T-helper 9 cell (primary cell): ENCODE data around the gene SLC17A6.

ENCODE experiments used
- DNase-seq: peaks from one replicate; pipeline ENCODE4 v3.0.0-alpha.2; 2020

SLC17A6 gene

GRCh38 chr11:22390283-22390655, 52.1 kb downstream of the SLC17A6 start:
- DNase-seq = no peak

- no peak for DNase-seq
Measured at GRCh38 chr11:22392561-22392960, 54.4 kb downstream of the SLC17A6 start.

- DNase-seq = no peak
Measured at GRCh38 chr11:22405377-22405776, 67.2 kb downstream of the SLC17A6 start.

- DNase-seq = no peak
Measured at GRCh38 chr11:22407267-22407666, 69.1 kb downstream of the SLC17A6 start.

DNA sequence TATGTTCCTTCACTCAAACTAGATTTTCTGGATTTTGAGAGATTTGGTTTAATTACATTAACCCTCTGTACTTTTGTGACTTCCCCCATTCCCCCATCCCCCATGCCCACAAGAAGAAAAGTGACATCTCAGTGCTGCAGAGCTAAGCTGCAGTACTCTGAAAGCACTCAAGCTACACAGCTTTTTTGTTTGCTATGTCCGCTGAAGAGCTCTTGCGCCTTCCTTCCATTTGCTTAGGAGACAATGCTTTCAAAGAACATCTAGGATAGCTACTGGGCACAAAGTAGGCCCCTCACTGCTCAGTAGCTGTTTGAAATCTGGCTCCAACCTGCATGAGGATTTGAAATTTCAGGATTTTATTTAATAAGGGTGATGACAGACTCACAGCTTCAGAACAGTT, 69.7 kb downstream of the SLC17A6 start:
- DNase-seq = no peak

DNA sequence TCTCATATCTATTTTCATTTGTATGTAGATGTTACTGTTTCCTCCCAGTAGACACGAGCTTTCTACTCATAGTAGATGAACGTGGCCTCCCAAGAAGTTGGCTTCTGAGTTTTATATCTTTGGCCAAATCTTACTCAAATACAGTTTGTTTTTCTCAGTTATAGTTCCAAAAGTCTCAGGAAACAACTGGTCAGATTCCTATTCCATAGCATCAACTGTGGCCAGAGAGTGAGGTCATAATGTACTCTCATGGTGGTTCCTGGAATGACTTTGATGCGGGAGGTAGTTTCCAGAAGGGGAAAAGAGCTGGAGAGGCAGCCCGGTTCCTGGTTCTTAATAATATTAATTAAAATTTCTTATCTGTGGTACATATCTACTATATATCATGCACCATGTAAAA, 77.3 kb downstream of the SLC17A6 start:
- no peak for DNase-seq

- DNase-seq = no peak
Measured at GRCh38 chr11:22416462-22416861, 78.3 kb downstream of the SLC17A6 start.

DNA sequence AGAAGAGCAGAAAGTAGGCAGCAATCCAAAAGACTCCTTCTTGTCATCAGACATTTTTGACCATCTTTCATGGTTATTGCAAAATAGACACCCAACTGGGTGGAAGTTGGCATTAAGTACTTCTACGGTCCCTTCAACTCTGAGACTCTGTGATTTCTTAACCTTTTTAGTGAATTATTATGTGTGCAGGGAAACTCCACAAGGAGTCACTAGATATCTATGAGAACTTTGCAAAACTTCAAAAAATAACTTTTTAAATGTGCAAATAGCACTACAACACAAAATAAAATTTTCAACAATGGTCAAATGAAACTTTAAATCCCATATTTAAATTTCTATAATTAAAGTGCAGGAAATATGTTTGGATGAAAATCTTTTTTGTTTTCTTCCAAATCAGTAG, 88.7 kb downstream of the SLC17A6 start:
- DNase-seq = no peak
